ENCODE data around the gene RNU5D-1.

RNU5D-1 gene

GRCh38 chr1:44735992-44736391, 5.0 kb upstream of the RNU5D-1 start:
- H3K27me3 ChIP-seq (replicated peaks) = no peaks in the 10 kb centered on the region
- TF ChIP-seq, protein P1, sequence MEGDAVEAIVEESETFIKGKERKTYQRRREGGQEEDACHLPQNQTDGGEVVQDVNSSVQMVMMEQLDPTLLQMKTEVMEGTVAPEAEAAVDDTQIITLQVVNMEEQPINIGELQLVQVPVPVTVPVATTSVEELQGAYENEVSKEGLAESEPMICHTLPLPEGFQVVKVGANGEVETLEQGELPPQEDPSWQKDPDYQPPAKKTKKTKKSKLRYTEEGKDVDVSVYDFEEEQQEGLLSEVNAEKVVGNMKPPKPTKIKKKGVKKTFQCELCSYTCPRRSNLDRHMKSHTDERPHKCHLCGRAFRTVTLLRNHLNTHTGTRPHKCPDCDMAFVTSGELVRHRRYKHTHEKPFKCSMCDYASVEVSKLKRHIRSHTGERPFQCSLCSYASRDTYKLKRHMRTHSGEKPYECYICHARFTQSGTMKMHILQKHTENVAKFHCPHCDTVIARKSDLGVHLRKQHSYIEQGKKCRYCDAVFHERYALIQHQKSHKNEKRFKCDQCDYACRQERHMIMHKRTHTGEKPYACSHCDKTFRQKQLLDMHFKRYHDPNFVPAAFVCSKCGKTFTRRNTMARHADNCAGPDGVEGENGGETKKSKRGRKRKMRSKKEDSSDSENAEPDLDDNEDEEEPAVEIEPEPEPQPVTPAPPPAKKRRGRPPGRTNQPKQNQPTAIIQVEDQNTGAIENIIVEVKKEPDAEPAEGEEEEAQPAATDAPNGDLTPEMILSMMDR (IDR thresholded peaks at IDR 0.05; ENCODE audit: low read depth, low read length, missing control alignments) = no peak
- no peak for DNase-seq
- H3K4me3 ChIP-seq (ENCODE audit: low read depth, low read length) = no peak overlapping the region
- H3K36me3 ChIP-seq (replicated peaks) = no peaks in the 10 kb centered on the region
- in situ Hi-C loops (cut with HindIII; ENCODE audit: low pct_ligation_motif_present, low sequenced_read_pairs) = no loop called here
- H3K27ac ChIP-seq = no peak overlapping the region

DNA sequence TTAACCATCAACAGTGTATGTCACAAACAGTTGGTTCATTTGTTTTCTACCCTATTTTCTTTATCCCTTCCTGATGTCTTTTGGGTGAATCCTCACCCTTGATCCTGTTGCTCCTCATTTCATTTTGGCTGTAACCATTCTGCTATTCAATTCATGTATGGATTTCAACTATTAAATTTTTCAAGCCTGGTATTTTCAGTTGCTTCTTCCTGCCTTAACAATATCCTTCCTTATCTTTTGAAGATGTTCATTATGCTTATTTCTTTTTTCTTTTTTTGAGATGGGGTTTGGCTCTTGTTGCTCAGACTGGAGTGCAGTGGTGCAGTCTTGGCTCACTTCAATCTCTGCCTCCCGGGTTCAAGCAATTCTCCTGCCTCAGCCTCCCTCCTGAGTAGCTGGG, 2.8 kb upstream of the RNU5D-1 start:
- H3K4me3 ChIP-seq (ENCODE audit: low read depth, low read length) = no peak overlapping the region
- no peaks in the 10 kb centered on the region for H3K36me3 ChIP-seq (replicated peaks)
- in situ Hi-C loops (cut with HindIII; ENCODE audit: low pct_ligation_motif_present, low sequenced_read_pairs) = no loop called here
- TF ChIP-seq, protein P1 (IDR thresholded peaks at IDR 0.05; ENCODE audit: low read depth, low read length, missing control alignments) = no peak
- H3K27me3 ChIP-seq (replicated peaks) = no peaks in the 10 kb centered on the region
- DNase-seq = no peak
- H3K27ac ChIP-seq = no peak overlapping the region

- H3K27ac ChIP-seq = no peak overlapping the region
- in situ Hi-C loops (cut with HindIII; ENCODE audit: low pct_ligation_motif_present, low sequenced_read_pairs) = no loop called here
Measured at GRCh38 chr1:44733365-44733764, 2.4 kb upstream of the RNU5D-1 start.

DNA sequence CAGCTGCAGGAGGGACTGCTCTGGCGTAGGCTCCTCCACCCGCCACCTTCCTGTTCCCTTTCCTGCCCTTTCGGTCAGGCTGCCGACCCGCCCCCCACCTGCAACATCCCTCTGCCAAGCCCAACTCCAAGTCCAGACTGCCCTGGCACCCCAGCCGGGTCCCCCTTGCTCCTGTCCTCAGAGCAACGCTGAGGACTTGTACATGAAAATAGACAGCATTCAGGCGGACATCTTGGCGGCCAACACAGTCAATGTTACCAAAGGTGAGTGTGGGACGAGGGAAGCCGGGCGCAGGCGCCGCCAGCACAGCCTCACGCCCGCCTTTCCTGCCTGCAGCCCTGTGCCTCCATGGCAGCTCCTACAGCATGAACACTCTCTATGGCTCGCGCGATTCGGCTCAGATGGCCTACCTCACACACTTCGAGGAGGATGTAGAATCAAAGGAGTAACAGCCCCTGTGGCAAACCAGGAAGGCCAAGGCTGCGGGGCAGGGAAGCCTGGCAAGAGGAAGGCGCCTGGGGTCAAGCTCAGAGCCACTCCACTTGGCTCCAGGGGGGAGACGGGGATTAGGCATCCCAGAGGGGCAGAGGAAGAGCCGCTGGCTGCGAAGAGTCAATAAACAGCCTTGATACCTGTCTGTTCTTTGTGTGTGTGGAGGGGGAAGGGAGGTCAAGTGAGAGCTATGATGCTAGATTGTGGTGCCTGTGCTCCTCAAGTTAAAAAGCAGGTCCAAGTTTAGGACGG, 5.8 kb downstream of the RNU5D-1 start:
- DNase-seq = no peak
- Histone ChIP-seq H3K36me3 (replicated peaks) (no peaks in the 10 kb centered on the region), H3K27me3 (replicated peaks) (no peaks in the 10 kb centered on the region), H3K4me3 (ENCODE audit: low read depth, low read length) (no peak overlapping the region), H3K27ac (no peak overlapping the region)
- in situ Hi-C loops (cut with HindIII; ENCODE audit: low pct_ligation_motif_present, low sequenced_read_pairs) = no loop called here
- TF ChIP-seq, protein P1 (IDR thresholded peaks at IDR 0.05; ENCODE audit: low read depth, low read length, missing control alignments) = no peak

More at GRCh38 chr1:44733365-44733764, 2.4 kb upstream of the RNU5D-1 start:
- no peaks in the 10 kb centered on the region for H3K36me3 ChIP-seq (replicated peaks)
- H3K4me3 ChIP-seq (ENCODE audit: low read depth, low read length) = no peak overlapping the region
- DNase-seq = peak; percentile 37
- H3K27me3 ChIP-seq (replicated peaks) = no peaks in the 10 kb centered on the region
- TF ChIP-seq, protein P1 (IDR thresholded peaks at IDR 0.05; ENCODE audit: low read depth, low read length, missing control alignments) = no peak

- no peak overlapping the region for H3K27ac ChIP-seq
- H3K27me3 ChIP-seq (replicated peaks) = no peaks in the 10 kb centered on the region
- no peaks in the 10 kb centered on the region for H3K36me3 ChIP-seq (replicated peaks)
- TF ChIP-seq, protein P1 (IDR thresholded peaks at IDR 0.05; ENCODE audit: low read depth, low read length, missing control alignments) = no peak
- in situ Hi-C loops (cut with HindIII; ENCODE audit: low pct_ligation_motif_present, low sequenced_read_pairs) = no loop called here
- DNase-seq = no peak
- H3K4me3 ChIP-seq (ENCODE audit: low read depth, low read length) = no peak overlapping the region
Measured at GRCh38 chr1:44724296-44724954, 6.5 kb downstream of the RNU5D-1 start.

Data from brain microvascular endothelial cell (primary cell).